HG03045 (cell line): ENCODE measurements around the gene C1orf21.

Source experiments
- ATAC-seq: cut with Tn5 transposase; IDR thresholded peaks from one replicate; pipeline ENCODE4 v1.9.1; 2021; ENCODE audit warnings: mild to moderate bottlenecking, moderate library complexity; ENCODE audit not compliant: unreplicated experiment

The C1orf21 gene

DNA sequence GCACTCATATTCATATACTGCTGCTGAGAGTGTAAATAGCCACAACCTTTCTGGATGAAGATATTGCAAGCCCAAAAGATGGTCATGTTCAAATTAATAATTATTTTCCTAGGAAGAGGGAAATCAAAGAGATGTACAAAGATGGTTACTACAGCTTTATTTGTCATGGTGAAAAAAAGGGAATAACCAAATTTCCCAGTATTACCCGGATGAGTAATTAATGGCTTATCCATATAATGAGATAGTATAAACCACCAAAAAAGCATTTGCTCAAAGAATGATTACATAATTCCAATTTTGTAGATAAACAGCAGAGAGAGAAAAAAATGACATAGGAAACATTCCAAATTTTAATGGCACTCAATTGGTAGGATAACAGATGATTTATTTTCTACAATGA is 165.6 kb downstream of the C1orf21 start:
- ATAC-seq: no peak

GRCh38 chr1:184553845-184554244 is 167.0 kb downstream of the C1orf21 start:
- ATAC-seq: no peak

GRCh38 chr1:184555665-184556641 is 169.1 kb downstream of the C1orf21 start:
- no peak for ATAC-seq

DNA sequence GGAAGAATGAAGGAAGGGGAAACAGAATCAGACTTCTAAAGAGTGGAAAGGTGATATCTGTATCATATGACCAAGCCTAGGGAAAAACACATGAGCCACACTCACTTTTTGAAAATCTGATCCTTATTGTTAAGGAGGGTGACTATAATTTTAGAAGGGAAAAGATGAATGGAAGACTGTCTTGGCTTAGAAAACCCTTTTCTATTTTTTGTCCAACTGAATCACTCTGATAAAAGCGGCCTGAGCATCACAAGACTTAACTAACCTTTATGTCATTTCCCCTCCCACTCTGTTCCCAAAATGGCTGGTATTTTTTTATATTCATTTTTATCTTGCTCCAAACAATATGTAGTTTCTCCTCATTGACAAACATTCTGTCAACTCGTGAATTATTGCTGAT is 169.8 kb downstream of the C1orf21 start:
- ATAC-seq: no peak

DNA sequence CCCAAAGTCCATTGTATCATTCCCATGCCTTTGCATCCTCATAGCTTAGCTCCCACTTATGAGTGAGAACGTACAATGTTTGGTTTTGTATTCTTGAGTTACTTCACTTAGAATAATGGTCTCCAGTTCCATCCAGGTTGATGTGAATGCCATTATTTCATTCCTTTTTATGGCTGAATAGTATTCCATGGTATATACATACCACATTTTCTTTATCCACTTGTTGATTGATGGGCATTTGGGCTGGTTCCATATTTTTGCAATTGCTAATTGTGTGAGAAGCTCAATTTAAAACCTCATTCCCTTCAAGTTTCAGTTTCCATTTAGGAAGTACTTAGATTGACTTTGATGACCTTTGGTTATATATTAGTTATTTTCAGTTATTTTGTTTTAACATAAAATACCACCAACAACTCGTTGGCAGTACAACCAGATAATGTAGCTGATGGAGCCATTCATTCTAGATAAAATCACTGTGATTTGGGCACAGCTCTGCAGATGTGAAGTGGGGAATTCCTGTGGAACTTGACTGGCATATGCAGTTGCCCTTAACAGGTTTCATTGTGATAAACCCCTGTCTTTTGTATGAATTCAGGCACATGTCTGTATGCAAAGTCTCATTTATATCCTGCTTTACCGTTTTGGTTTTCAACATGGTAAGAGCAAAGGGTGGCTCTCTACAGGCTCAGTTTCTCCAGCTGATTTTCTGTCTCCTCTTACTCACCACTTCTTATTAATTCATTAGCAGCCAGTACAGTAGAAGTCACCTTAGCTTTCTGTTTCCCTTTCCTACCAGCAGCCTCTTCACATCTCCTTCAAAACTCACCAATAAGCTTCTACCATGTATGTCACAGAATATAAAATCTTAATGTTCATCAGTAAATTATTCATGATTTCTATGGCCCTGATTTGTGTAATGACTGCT is 170.9 kb downstream of the C1orf21 start:
- ATAC-seq: no peak

GRCh38 chr1:184558691-184559090 is 171.9 kb downstream of the C1orf21 start:
- ATAC-seq: no peak

- no peak for ATAC-seq
Measured at GRCh38 chr1:184559117-184559713, 172.4 kb downstream of the C1orf21 start.

DNA sequence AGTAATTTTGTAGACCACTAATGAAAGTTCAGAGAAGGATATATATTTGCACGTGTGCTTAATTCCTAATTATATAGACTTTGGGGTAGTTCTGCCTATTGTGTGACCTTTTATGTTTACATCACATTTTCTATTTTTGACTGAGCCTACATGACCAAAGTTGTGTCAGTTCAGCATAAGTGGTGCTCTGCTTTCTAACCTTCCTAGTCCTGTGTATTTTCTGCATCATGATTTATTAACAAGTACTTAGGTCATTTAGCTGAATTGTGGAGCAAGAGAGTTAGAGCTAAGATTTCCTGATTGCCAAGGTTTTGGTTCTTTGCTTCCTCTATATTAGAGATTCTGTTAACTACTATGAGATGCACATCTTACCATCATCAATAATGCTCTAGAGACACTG is 176.0 kb downstream of the C1orf21 start:
- no peak for ATAC-seq

GRCh38 chr1:184563308-184563707 is 176.5 kb downstream of the C1orf21 start:
- no peak for ATAC-seq

DNA sequence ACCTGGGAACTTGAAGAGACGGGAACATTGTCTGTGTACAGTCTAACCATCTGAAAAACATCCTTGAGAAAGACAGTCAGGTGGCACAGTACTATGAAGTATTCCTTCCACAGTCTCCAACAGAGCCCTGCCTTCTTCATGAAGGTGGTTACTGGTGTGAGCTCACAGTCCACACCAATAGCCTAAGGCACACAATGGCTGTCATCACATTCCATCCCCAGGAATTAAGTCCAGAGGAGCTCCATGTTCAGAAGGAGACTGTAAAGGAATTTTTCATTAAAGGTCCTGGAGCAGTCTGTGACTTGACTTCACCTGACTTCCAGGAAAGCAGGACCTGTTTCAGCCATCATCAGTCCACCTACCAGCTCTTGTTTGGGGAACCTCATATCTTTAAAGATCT is 180.2 kb downstream of the C1orf21 start:
- no peak for ATAC-seq

GRCh38 chr1:184567637-184568036 is 180.8 kb downstream of the C1orf21 start:
- no peak for ATAC-seq

GRCh38 chr1:184568148-184568547 is 181.3 kb downstream of the C1orf21 start:
- ATAC-seq: no peak

DNA sequence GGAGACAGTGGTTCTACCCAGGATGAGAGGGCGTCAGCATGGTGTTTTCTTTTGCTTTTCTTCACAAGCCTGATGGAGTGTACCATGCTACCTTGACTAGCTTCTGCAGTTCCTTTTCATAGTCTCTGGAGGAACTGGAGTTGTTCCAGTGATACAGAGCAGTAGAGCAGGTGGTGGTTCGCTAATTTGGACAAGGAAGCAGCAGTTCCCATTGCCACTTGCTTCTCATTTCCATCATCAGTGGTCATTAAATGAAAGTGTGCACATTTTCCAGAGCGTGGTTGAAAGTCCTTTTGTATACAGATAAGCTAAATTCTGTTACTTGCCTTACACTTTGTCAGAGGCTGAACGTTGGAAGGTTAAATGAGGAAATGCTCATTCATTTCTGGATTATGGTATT is 182.3 kb downstream of the C1orf21 start:
- ATAC-seq: no peak

DNA sequence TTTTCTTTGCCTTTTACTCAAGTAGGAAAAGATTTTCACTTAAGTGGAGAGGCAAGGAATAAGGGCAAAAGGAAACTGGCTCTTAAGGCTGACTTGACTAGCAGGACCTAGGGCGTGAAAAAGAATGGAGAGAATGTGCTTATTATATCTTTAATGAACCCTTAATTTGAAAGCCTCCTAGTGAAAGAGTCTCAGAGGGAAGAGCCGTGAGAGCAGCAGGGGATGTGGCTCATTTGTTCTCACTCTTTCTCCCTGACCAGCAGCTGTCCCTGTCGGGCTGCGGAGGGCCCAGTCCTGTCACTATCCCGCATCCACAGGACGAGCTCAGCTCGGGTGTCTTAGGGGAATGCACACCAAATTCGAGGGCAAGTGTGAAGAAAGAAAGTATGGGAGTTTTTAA is 187.8 kb downstream of the C1orf21 start:
- ATAC-seq: no peak

GRCh38 chr1:184576822-184577221 is 190.0 kb downstream of the C1orf21 start:
- no peak for ATAC-seq

DNA sequence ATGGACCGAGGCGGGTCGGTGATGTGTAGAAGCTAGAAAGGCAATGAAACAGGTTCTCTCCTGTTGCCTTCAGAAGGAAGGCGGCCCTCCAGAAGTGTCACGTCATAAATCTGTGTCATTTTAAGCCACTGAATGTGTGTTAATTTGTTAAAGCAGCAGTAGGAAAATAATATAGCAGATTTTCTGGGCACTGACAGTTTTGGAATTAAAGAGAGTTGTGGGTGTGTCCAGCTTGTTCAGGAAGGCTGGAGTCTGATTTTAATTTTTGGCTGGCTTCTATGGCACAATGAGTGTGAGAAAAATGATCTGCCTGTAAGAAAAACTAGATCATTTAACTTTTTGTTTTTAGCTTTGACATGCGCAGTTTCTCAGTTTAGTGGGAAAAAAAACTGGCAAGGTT is 190.5 kb downstream of the C1orf21 start:
- no peak for ATAC-seq

DNA sequence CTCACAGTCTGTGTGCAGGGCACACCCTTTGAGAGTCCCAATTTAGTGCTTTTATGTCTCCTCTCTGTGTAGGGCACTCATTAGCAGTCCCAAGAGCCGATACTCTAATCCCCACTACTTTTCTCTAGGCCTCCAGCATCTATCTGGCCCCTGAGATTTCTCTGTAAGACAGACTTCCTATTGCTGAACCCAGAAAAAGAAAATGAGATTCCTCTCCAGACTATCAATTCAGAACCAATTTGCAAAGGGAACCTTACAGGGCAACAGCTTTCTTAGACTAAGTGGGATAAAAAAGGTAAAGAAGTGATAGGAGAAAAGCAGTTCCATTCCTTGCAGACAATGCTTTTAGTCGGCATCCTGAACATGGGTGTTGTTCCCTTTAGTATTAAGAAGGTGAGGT is 195.6 kb downstream of the C1orf21 start:
- ATAC-seq: no peak

DNA sequence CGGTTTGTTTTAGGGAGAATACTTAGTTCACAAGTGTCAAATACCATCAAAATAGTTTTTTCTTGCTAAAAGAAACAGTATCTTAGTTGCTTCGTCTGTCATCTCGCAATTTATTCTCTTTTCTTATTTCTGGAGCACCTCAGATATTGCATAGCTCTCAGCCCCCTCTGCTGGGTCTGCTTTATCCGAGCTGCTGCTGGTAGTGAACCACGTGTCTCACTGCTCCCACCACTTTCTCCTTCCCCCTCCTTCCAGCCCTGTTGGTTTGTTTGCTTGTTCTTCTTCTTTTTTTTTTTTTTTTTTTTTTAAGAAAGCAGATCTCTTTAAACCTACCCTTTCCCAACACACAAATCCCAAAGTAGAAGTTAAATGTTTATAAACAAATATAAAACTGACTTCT is 197.0 kb downstream of the C1orf21 start:
- ATAC-seq: no peak

- no peak for ATAC-seq
Measured at GRCh38 chr1:184588701-184589100, 201.9 kb downstream of the C1orf21 start.

- no peak for ATAC-seq
Measured at GRCh38 chr1:184590163-184590750, 203.4 kb downstream of the C1orf21 start.

DNA sequence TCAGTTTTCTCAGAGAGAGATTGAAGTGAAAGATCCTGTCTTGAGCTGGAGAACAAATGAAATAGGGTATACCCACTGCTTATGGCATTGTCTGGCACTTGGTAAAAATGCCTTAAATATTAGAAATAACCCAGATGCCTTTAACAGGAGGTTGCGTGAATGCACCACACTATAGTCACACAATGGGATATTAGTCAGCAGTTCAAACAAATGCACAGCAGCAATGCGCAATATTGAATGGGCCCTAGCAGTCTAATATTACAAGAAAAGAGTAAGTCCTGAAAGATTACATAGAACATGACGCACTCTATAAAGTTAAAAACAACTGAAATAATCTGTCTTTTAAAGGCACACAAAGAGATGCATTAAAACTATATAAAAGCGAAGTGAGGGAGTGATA is 206.8 kb downstream of the C1orf21 start:
- no peak for ATAC-seq
